ENCODE measurements around the gene SALL2.

The SALL2 gene

DNA sequence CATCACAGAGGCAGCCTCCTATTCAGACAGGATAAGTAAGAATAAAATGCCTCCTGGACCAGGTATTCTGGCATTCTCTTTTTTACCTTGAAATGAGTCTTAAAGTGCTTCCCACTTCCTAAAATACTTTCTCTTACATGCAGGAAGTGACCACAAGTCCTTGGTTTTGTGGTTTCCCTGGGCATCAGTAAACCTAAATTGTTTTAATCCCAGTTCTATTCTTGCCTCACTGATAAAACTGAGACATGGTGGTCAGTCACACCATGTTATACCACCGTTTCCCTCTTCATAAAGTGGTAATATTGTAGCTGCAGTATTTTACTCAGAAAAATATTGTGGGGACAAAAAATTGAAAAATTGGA, 1.2 kb upstream of the SALL2 start:
- DNase-seq: peak; percentile 61

DNA sequence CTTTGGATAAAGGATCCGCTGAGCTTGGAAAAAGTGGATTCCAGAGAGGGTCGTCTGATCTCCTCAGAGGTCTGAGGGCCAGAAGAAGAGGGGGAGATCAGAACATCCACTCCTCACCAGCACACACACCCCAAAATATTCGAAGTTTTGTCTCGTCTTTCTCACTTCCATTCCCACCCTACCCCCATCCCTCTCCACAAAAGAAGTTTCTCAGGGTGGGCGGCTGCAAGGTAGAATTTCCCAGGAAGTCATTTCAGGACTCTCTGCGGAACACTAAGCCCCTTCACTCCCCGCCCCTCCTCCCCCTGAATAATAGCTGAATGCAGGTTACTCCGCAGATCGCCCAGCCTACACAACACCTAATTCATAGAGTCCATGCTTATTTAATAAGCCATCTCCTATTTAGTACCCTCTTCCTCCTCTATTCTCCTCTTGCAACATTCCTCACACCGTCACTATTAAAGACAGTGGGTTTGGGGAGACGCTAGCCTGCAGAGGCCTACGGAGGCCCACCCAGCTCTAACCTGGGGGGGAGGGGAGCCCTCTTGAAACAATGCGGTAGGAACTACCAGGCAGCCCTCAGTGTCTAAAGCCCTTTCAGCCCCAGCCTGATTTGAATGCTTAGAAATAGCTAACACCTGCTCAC, 649 bp upstream of the SALL2 start:
- no peak for DNase-seq

- no peak for DNase-seq
Observed at GRCh38 chr14:21525571-21525961, 580 bp downstream of the SALL2 start.

- DNase-seq: no peak
Observed at GRCh38 chr14:21524575-21525490, 1.3 kb downstream of the SALL2 start.

DNA sequence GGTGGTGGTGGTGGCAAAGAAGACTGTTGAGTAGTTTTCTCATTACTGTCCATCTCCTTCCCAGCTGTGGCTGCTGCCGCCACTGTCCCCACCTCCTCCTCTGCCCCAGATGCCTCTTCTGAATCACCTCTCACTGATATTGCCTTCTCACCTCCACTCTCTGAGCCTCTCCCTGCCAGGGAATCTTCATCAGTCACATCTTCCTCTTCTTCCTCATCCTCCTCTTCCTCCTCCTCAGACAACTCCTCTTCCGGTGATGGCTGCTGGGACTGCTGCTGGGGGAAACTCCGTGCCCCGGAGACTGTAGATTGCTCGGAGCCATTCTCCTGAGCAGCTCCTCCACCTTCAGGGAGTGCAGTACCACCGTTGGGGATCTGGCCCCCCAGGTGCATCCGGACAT, 2.9 kb downstream of the SALL2 start:
- no peak for DNase-seq

GRCh38 chr14:21521501-21521900, 4.6 kb downstream of the SALL2 start:
- no peak for DNase-seq

- no peak for DNase-seq
Observed at GRCh38 chr14:21520767-21521166, 5.4 kb downstream of the SALL2 start.

DNA sequence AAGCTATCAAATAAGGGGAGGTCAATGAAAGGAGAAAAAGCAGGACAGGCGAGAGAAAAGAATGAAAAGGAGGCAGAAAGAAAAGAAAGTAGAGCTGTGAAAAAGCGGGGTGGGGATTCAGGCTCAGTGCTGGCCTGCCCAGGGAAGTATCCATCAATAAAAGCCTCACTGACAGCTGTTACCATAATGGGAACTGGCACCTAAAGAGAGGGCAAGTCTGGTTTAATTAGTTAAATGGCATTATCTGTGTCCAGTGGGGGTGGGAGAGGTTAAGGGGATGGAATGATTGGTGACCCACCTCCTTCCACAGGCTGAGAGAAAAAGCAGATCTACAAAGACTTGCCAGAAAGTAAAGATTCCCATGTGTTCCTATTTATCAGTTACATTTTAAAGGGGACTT, 7.4 kb downstream of the SALL2 start:
- DNase-seq: no peak

- DNase-seq: no peak
Observed at GRCh38 chr14:21514341-21514740, 11.8 kb downstream of the SALL2 start.

DNA sequence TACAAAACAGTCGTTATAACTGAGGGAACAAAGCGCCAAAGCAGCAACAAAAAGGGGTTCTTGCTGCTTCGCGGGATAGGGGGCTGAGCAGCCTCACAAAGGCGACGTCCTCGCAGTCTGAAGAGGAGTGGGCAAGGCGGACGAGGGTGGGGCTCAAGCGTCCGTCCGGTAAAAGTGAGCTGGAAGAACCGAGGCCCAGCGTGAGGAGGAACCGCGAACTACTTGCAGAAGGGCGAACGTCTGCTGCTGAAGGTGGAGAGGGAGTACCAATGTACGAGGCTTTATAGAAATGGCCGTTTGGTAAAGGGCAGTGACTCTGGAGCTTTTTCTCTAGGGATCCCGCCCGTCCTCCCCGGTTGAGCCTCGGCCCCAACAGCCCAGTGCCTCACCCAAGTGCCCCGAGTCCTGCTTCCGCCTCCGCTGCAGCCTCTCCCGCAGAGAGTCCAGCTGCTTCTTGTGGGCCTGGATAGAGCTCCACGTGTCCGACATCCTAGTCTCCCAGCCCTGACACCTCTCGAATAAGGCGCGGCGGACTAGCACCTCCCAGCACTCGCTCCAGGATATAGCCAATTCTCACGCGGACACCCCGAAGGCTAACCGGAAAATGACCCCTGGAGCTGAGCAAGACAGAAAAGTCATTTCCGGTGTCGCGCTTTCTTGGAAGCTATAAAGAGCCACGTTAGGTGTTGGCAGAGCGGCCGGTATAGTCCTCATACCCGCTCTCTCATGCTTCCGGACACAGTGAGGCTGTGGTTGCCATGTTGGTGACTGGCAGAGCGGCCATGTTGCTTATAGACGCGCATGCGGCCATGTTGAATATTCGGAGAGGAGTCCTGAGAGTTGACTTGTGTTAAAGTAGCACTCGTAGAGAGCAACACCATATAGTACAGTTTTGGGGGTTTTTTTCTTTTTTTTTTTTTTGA, 15.2 kb downstream of the SALL2 start, which contains the start of gene METTL3:
Gene METTL3, minus strand, starts transcription at position 606 of the 923 bp plus-strand sequence. Its CDS starts 117 bp downstream, at position 489.
- DNase-seq: peak; percentile 99

- no peak for DNase-seq
Observed at GRCh38 chr14:21509432-21510143, 16.6 kb downstream of the SALL2 start.

GRCh38 chr14:21506557-21506956, 19.6 kb downstream of the SALL2 start:
- no peak for DNase-seq

- DNase-seq: peak; percentile 16
Observed at GRCh38 chr14:21505012-21505553, 21.1 kb downstream of the SALL2 start.

DNA sequence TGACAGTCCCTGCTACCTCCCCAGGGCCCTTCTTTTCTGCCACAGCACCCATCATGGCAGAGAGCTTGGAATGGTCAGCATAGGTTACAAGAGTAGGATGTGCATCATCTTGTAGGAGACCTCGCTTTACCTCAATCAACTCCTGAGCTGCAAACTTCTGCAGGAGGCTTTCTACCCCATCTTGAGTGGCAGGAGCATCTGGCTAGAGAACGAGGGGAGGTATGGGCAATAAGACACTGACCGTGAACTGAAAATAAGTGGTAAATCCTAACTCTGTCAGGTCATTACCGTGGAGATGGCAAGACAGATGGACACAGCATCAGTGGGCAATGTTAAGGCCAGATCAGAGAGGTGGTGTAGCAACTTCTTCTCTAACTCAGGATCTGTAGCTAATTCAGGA, 22.8 kb downstream of the SALL2 start:
- DNase-seq: no peak

GRCh38 chr14:21501568-21501967, 24.6 kb downstream of the SALL2 start:
- DNase-seq: no peak

- peak; percentile 32 for DNase-seq
Observed at GRCh38 chr14:21498540-21499526, 27.3 kb downstream of the SALL2 start.

- no peak for DNase-seq
Observed at GRCh38 chr14:21496453-21496852, 29.7 kb downstream of the SALL2 start.

DNA sequence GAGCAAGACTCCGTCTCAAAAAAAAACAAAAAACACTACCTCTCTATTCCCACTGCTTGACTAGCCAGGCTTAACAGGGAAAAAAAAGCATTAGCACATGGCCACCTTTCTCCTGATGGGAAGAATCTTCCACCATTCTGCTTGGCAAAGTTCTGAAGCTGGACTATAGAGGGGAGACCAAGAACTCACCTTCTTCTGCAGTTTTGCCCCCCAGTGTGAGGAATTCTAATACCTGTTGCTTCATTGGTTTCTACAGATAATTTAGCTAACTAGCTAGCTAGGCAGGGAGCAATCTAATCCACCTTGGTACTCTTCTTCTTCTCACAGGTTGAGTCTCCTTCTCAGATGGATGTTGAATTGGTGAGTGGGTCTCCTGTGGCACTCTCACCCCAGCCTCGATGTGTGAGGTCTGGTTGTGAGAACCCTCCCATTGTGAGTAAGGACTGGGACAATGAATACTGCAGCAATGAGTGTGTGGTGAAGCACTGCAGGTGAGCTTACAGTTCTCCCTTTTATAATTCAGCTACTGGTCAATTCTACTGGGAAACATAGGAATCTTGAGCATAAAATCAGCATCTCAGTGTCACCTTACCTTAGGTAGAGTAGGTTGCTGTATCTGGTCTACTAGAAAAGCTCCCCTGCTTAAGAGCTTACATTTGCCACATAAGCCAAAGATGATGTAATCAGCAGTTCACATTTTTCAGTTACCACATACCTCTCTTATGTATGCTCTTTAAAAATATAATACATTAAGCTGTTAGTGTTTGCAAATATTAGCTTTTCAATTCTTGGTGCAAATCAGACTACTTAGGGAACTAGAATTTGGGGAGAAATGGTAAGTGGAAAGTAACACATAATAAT, 31.0 kb downstream of the SALL2 start:
- peak; percentile 13 for DNase-seq

GRCh38 chr14:21486640-21487087, 39.5 kb downstream of the SALL2 start:
- DNase-seq: no peak

Data from MV-4-11 (cell line).